Panc1 (cell line): Measurements from ENCODE around the gene DNAH3.

Experiments
- CTCF ChIP-seq: fragments of 450-650 bp; IDR thresholded peaks from 2 replicates; pipeline ENCODE4 v1.5.1; 2017; ENCODE audit warnings: mild to moderate bottlenecking
- REST ChIP-seq, 2 experiments: IDR thresholded peaks; 2 replicates each; pipeline ENCODE4 v1.6.1; 2011 to 2012; ENCODE audit warnings: low read depth in 2 of 2, control low read depth in 1 of 2, low read length in 1 of 2, mild to moderate bottlenecking in 1 of 2, moderate library complexity in 1 of 2; ENCODE audit not compliant: insufficient read depth in 1 of 2
- SIN3A ChIP-seq: IDR thresholded peaks from 2 replicates; pipeline ENCODE4 v1.6.1; 2012; ENCODE audit warnings: low read depth, mild to moderate bottlenecking, low read length, moderate library complexity, borderline replicate concordance; ENCODE audit not compliant: insufficient read depth

- TF ChIP-seq CTCF = no peak
- no peak for TF ChIP-seq REST (IDR thresholded peaks at IDR 0.05; ENCODE audit: insufficient read depth in 1 of 2, low read depth in 2 of 2, low read length in 1 of 2)
- TF ChIP-seq SIN3A = no peak
These were observed 145.6 kb downstream of the DNAH3 start for GRCh38 chr16:21005008-21005407.
